Islet precursor cell (in vitro differentiated cells): ENCODE data around the gene TPM1.

Source experiments
- DNase-seq: peaks from one replicate; pipeline ENCODE4 v3.0.0-alpha.2; 2018

Gene TPM1

GRCh38 chr15:63043335-63044076 lies 959 bp downstream of the TPM1 start:
- no peak for DNase-seq

GRCh38 chr15:63044077-63044644 lies 1.6 kb downstream of the TPM1 start:
- no peak for DNase-seq

GRCh38 chr15:63044645-63045464 lies 2.3 kb downstream of the TPM1 start:
- peak; percentile 76 for DNase-seq

- DNase-seq, result no peak
Measured at GRCh38 chr15:63045465-63045840, 2.9 kb downstream of the TPM1 start.

GRCh38 chr15:63045879-63046278 lies 3.3 kb downstream of the TPM1 start:
- no peak for DNase-seq

- DNase-seq, result peak; percentile 86
Measured at GRCh38 chr15:63046917-63047760, 4.6 kb downstream of the TPM1 start.

- no peak for DNase-seq
Measured at GRCh38 chr15:63047792-63048114, 5.2 kb downstream of the TPM1 start.

- DNase-seq, result peak; percentile 98
Measured at GRCh38 chr15:63048115-63048775, 5.7 kb downstream of the TPM1 start.

- peak; percentile 82 for DNase-seq
Measured at GRCh38 chr15:63048776-63049665, 6.5 kb downstream of the TPM1 start.

GRCh38 chr15:63049783-63050371 lies 7.3 kb downstream of the TPM1 start:
- no peak for DNase-seq

GRCh38 chr15:63050731-63051155 lies 8.2 kb downstream of the TPM1 start:
- DNase-seq, result no peak

- DNase-seq, result no peak
Measured at GRCh38 chr15:63051156-63052066, 8.9 kb downstream of the TPM1 start.

GRCh38 chr15:63052077-63052841 lies 9.7 kb downstream of the TPM1 start:
- DNase-seq, result no peak

- DNase-seq, result peak; percentile 90
Measured at GRCh38 chr15:63052961-63053698, 10.6 kb downstream of the TPM1 start.

- DNase-seq, result no peak
Measured at GRCh38 chr15:63054281-63054683, 11.7 kb downstream of the TPM1 start.

GRCh38 chr15:63054985-63055384 lies 12.4 kb downstream of the TPM1 start:
- DNase-seq, result no peak

GRCh38 chr15:63056829-63057228 lies 14.3 kb downstream of the TPM1 start:
- DNase-seq, result no peak
